A375 (cell line): ENCODE measurements around the gene ACD. TPM values are rescaled to one million over a fixed set of nuclear protein-coding genes. Genes with fewer than 3 reads are reported as not detected.

Source experiments
- total RNA-seq: library from RNA; depleted of rRNA; stranded (reverse); fragments of >200 nt; shearing (Covaris generic); gene quantifications from 2 replicates; pipeline ENCODE4 v1.2.3, GENCODE V29; 2014; rRNA removed

ACD gene
- 49.5 and 50.1 TPM in 2 replicates for total RNA-seq

DNA sequence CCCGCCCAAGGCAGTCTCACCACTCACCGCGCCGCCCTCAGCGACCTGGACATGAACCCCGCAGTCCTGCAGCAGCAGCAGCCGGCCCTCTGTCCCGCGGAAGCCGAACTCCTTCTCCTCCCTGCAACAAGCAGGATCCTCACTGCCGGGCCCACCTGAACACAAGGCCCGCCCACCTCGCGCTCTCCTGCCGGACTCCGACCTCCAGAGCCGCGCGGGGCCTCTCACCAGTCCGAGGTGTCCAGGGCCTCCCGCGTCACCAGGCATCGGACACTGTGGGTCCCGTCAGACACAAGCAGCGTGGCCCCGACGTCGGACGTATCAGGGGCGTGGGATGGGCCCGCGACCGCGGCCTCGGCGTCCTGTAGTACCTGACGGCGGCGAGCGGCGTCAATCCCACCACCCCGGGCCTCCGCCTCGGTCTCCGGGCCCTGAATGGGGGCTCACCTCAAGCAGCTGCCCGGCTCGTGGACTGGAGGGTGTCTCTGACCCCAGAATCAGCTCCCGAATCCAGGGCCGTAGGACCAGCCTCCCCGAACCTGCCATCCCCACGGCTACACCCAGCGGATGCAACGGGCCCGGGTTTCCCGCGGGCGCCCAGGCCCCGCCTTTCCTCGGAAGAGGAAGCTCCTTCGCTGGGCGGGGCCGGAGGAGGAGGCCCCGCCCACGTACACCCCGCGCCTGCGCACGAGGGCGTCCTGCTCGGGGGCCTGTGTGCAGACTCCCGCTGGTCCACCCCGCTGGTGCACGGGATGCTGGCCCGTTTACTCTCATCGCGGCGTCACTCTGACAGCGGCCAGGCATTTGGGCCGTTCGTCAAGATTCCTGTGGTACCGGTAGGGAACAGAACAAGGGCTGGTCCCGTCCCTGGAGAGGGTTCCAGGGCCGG lies at the start of gene ACD:
TSS of gene ACD (minus strand) at position 586 of the 889 bp plus-strand sequence. CDS start at position 546, 40 bp downstream.

DNA sequence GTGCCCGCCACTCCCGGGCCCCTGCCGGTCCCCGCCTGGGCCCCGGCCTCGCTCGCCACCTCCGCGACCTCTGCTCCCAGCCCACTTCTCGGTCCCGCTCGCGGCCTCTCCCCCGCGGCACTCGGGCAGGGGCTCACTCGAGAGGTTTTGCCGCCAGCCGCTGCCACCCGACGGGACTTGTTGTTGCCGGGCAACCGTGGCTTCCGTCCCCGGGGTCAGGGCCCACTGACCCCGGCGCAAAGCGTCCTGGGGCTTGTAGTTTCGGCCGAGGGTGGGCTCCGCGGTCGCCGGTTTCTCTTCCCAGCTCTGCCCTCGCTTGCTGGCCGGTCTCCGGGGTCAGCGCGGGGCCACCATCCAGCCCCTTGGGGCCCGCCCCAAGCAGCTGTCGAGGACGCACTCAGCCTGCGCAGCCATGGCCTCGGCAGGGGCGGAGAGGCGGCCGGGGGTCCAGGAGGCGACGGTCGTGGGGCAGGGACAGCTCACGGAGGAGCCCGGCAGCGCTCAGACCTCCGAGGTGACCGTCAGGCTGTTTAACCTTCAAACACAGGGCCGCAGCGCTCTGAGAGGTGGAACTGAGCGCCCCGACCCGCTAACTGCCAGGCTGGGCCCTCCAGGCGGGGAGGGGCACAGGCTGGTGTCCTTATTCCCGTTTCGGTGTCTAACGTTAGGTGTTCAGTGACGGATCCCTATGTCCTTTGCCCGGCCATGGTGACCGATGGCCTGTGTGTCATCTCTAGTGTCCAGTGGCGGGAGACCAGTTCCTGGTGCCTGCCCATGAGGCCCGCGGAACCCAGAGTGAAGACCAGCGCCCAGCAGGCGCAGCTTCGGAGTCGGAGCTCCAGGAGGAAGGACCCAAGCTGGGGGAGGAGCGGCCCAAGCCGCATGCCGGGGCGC lies 6.7 kb upstream of the ACD start, which contains the start of the genes C16orf86 and ENKD1:
TSS of gene C16orf86 (plus strand) at position 256 of the 894 bp plus-strand sequence. CDS start at position 413, 157 bp downstream.
TSS of gene ENKD1 (minus strand) at position 192 of the 894 bp plus-strand sequence. CDS start 308 bp downstream, outside the sequence.

DNA sequence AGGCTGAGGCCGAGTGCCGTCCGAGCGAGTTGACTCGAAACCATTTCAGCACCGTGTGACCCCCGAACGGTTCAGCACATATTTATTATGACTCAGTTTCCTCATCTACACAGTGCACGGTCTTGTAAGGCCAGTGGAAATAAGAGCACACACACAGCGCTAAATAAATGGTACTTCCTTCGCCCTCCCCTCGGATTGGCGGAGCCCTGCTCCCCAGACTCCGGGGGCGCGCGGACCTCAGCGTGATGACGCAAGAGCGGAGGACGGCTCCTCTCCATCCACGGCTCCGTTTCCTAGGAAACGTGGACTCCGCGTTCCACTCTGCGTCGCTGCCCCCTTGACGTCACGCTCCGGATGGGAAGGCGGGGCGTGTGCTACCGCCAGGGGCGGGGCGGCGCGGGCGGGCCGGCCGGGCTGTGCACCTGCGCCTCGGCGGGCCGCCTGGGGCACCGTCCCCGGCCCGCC lies 536 bp upstream of the ACD start, which contains the start of gene PARD6A:
TSS of gene PARD6A (plus strand) at position 397 of the 465 bp plus-strand sequence. CDS start 79 bp downstream, outside the sequence.

Other genes with a start within 250 kb of the ACD start
- 1.4 TPM in 1 of 2 replicates, not detected in the other for gene ZDHHC1, start 243.8 kb downstream of the ACD start, total RNA-seq
- gene HSD11B2, start 229.1 kb downstream of the ACD start, total RNA-seq: 1.1 TPM in 1 of 2 replicates, not detected in the other
- gene ATP6V0D1, start 179.1 kb downstream of the ACD start, total RNA-seq: 42.6 and 43.2 TPM in 2 replicates
- gene AGRP, start 176.7 kb downstream of the ACD start, total RNA-seq: not detected in 2 replicates
- 39.7 and 41.7 TPM in 2 replicates for gene RIPOR1, start 131.4 kb downstream of the ACD start, total RNA-seq
- 30.0 and 33.4 TPM in 2 replicates for gene CTCF, start 97.7 kb downstream of the ACD start, total RNA-seq
- 1.9 and 2.2 TPM in 2 replicates for gene CARMIL2, start 15.1 kb downstream of the ACD start, total RNA-seq
- 4.2 and 4.9 TPM in 2 replicates for gene PARD6A, start 700 bp upstream of the ACD start, total RNA-seq
- gene ENKD1, start 6.5 kb upstream of the ACD start, total RNA-seq: 58.8 and 71.0 TPM in 2 replicates
- gene C16orf86, start 6.6 kb upstream of the ACD start, total RNA-seq: 9.2 and 11.4 TPM in 2 replicates
- 19.6 and 19.7 TPM in 2 replicates for gene GFOD2, start 59.1 kb upstream of the ACD start, total RNA-seq
- gene RANBP10, start 146.3 kb upstream of the ACD start, total RNA-seq: 5.4 and 5.5 TPM in 2 replicates
- 0.66 and 1.6 TPM in 2 replicates for gene TSNAXIP1, start 146.6 kb upstream of the ACD start, total RNA-seq
- 36.9 and 37.4 TPM in 2 replicates for gene THAP11, start 182.1 kb upstream of the ACD start, total RNA-seq
- 174 TPM in 2 replicates for gene NUTF2, start 186.7 kb upstream of the ACD start, total RNA-seq
- gene CENPT, start 187.4 kb upstream of the ACD start, total RNA-seq: 29.7 and 30.7 TPM in 2 replicates
- 82.4 and 94.4 TPM in 2 replicates for gene EDC4, start 212.8 kb upstream of the ACD start, total RNA-seq
- gene NRN1L, start 224.6 kb upstream of the ACD start, total RNA-seq: 0.30 TPM in 1 of 2 replicates, not detected in the other
- gene PSKH1, start 233.0 kb upstream of the ACD start, total RNA-seq: 6.7 and 11.1 TPM in 2 replicates